HL-60 (cell line): ENCODE data around the gene DGCR6.
"Not testable (repeated sequence)": the region's sequence is repeated elsewhere in the genome, so short reads cannot be mapped to it uniquely, and the experiment has no call there.

Experiments
- DNase-seq, 2 experiments: peaks; one replicate each; pipeline ENCODE4 v3.0.0-alpha.2; 2010 to 2020; ENCODE audit warnings: low read depth in 1 of 2, low spot score in 1 of 2
- H3K27ac ChIP-seq: fragments of 250-450 bp; sonication (Bioruptor Pico); replicated peaks from 2 replicates; pipeline ENCODE4 v1.5.1; 2020; ENCODE audit warnings: mild to moderate bottlenecking, moderate library complexity
- H3K27me3 ChIP-seq: fragments of 250-450 bp; sonication (Bioruptor Pico); 2 replicates; pipeline ENCODE4 v1.5.1; 2021; ENCODE audit warnings: mild to moderate bottlenecking, moderate library complexity; ENCODE audit not compliant: insufficient read depth, poor library complexity, severe bottlenecking
- H3K4me3 ChIP-seq: replicated peaks from 2 replicates; pipeline ENCODE4 v1.5.1; 2011; ENCODE audit warnings: mild to moderate bottlenecking, control low read depth, low read length; ENCODE audit not compliant: insufficient read depth
- GABPA ChIP-seq: IDR thresholded peaks from 2 replicates; pipeline ENCODE4 v1.6.1; 2012; ENCODE audit warnings: low read depth
- POLR2AphosphoS5 ChIP-seq: IDR thresholded peaks from 2 replicates; pipeline ENCODE4 v1.6.1; 2012; ENCODE audit warnings: low read depth
- SPI1 ChIP-seq: IDR thresholded peaks from 2 replicates; pipeline ENCODE4 v1.6.1; 2012; ENCODE audit warnings: low read depth, mild to moderate bottlenecking, borderline replicate concordance
- TF ChIP-seq, protein P1 (sequence below): IDR thresholded peaks from one replicate; pipeline ENCODE4 v1.5.1; 2011; ENCODE audit warnings: low read length, control low read depth, inconsistent platforms; ENCODE audit not compliant: insufficient read depth
- TF ChIP-seq, protein P2 (sequence below): IDR thresholded peaks from 2 replicates; pipeline ENCODE4 v1.6.1; 2012; ENCODE audit warnings: low read depth; ENCODE audit not compliant: insufficient replicate concordance

DGCR6 gene

DNA sequence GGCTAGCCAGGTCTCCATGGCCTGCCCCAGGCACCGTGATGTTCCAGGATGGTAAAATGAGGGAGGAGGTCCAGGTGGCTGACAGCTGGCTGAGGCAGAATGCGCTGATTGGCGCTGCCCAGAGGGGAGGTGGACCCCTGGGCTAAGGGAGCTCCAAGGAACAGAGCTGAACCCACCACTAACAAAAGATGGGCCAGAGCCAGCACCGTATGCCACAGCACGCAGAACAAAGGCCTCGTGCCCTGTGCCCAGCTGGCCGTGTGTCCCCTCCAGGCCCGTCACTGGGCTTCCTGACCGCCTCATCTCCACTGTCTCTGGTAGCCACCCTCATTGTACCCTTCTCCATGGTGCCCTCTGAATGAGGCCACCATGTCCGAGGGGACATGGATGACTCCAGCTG lies 49.6 kb downstream of the DGCR6 start:
- TF ChIP-seq, protein P1, sequence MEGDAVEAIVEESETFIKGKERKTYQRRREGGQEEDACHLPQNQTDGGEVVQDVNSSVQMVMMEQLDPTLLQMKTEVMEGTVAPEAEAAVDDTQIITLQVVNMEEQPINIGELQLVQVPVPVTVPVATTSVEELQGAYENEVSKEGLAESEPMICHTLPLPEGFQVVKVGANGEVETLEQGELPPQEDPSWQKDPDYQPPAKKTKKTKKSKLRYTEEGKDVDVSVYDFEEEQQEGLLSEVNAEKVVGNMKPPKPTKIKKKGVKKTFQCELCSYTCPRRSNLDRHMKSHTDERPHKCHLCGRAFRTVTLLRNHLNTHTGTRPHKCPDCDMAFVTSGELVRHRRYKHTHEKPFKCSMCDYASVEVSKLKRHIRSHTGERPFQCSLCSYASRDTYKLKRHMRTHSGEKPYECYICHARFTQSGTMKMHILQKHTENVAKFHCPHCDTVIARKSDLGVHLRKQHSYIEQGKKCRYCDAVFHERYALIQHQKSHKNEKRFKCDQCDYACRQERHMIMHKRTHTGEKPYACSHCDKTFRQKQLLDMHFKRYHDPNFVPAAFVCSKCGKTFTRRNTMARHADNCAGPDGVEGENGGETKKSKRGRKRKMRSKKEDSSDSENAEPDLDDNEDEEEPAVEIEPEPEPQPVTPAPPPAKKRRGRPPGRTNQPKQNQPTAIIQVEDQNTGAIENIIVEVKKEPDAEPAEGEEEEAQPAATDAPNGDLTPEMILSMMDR: no peak
- TF ChIP-seq, protein P2, sequence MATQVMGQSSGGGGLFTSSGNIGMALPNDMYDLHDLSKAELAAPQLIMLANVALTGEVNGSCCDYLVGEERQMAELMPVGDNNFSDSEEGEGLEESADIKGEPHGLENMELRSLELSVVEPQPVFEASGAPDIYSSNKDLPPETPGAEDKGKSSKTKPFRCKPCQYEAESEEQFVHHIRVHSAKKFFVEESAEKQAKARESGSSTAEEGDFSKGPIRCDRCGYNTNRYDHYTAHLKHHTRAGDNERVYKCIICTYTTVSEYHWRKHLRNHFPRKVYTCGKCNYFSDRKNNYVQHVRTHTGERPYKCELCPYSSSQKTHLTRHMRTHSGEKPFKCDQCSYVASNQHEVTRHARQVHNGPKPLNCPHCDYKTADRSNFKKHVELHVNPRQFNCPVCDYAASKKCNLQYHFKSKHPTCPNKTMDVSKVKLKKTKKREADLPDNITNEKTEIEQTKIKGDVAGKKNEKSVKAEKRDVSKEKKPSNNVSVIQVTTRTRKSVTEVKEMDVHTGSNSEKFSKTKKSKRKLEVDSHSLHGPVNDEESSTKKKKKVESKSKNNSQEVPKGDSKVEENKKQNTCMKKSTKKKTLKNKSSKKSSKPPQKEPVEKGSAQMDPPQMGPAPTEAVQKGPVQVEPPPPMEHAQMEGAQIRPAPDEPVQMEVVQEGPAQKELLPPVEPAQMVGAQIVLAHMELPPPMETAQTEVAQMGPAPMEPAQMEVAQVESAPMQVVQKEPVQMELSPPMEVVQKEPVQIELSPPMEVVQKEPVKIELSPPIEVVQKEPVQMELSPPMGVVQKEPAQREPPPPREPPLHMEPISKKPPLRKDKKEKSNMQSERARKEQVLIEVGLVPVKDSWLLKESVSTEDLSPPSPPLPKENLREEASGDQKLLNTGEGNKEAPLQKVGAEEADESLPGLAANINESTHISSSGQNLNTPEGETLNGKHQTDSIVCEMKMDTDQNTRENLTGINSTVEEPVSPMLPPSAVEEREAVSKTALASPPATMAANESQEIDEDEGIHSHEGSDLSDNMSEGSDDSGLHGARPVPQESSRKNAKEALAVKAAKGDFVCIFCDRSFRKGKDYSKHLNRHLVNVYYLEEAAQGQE: no peak
- no peak for TF ChIP-seq POLR2AphosphoS5
- TF ChIP-seq SPI1: no peak
- no peak for TF ChIP-seq GABPA
- no peak for DNase-seq
- Histone ChIP-seq H3K27ac (no peak overlapping the region), H3K4me3 (no peak overlapping the region), H3K27me3 (peaks cover 7% of the 10 kb centered on the region)

DNA sequence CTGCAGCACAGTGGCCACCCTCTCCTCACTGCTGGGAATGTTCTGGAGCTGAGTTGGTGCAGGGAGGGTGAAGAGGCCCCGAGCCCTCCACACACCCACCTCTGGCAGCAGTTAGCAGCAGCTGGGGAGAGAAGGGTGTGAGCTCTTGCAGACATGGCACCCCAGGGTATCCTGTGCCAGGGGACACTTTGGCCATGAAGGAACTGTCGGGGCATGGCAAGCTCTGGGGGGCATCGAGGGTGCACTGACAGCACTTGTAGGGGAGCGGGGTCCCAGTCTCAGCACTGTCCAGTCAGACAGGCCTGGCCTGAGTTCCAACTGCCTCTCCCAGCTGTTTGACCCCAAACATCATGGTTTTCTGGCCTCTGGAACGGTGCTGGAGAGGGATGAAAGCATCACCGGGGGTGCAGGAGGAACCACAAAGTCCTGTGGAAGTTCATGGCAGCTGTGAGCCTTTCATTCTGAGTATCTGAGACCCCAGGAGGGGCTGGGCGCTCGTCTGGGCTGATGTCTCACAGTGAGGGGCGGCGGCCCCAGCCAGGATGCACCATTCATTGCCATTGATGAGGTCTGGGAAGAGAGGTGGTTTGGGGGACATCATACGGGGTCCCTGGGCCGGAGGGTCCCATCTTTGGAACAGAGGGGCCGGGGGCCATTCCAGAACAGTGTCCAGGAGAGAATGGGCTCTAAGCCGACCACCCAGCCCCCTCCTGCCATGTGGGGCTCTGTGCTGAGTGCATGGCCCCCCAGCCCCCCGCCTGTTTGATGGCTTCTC lies 50.2 kb downstream of the DGCR6 start:
- H3K27me3 ChIP-seq, DNase-seq, H3K4me3 ChIP-seq, H3K27ac ChIP-seq: not testable (repeated sequence)

DNA sequence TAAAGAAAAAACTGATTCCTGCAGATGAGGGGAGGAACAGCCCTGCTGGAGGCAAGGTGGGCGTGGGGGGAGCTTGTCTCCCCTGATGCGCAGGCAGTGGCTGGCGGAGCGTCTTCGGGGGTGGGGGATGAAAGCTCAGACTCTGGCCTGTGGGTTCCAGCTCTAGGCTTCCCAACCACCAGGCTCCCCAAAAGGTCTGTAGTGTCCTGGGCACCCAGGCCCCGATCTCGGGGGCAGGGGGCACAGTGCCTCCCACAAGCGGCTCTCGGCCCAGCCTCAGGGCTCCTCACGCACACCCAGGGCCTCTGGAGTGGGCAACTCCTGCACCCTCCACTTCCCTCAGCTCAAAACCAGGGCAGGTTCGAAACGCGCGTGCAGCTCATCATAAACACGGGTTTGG lies 50.8 kb downstream of the DGCR6 start:
- not testable (repeated sequence) for DNase-seq, H3K4me3 ChIP-seq, H3K27me3 ChIP-seq, H3K27ac ChIP-seq

DNA sequence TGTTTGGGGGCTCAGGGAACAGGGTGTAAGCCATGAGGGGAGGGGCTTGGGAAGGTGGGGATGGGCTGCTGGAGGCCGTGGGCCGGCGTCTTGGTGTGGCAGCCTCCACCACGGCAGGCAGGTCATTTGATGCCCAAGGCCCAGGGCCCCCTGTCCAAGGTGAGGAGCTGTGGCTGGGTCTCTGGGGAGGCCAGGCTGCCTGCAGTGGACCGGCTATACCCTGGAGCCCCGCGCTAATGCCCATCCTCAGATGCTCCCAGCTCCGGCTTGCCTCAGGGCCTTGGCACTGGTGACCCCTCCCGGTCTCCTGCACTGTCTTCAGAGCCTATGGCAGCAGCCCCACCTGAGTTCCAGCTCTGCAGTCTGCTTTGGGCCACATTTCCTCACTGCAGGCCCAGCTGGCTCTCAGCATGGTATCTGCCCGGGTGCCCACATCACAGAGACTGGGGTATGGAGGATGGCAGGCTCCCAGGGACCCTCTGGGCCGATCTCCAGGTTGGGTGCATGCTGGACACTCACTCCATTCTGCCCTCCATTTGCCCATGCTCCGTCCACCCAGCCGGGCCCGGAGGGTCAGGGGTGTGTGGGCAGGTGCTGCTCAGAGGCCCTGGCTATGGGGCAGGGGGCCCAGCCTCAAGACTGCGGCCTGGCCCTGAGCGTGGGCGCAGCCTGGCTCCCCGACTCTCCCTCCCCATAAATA lies 51.7 kb downstream of the DGCR6 start:
- H3K27ac ChIP-seq, DNase-seq, H3K4me3 ChIP-seq, H3K27me3 ChIP-seq: not testable (repeated sequence)

DNA sequence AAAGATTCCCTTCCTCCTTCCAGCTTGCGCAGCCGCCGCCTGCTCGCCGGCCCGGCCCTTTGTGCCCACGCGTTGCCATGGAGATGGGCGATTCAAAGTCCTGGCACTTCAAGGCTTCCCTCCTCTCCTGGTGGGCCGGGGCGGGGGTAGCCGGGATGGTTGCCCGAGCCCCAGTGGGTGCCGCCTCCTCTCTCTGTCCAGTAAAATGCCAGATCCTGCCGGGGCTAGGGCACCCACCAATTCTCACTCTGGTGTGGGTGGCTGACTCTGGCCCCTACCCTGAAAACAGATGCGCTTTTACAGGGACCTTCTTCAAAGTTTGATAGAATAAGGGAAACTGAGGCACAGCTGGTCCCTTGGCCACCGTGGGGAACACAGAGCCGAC lies 52.2 kb downstream of the DGCR6 start:
- H3K27me3 ChIP-seq, DNase-seq, H3K4me3 ChIP-seq, H3K27ac ChIP-seq: not testable (repeated sequence)

DNA sequence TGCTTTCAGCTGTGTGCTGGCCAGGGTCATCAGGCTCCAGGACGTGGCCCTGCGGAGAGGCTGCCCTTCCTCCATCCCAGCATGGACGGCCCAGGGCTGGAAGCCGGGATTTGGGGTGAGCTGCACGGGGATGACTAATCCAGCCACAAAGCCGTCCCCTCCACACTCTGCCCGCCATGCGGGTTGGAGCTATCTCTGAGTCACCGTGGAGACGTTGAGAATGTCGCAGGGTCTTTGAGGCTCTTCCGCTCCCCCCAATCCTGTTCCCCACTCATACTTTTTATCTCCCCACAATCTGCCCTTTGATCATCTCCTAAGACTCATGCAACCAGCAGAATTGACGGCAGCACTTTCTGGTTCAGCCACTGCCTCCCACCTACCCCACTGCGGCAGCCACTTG lies 52.6 kb downstream of the DGCR6 start:
- DNase-seq, H3K27ac ChIP-seq, H3K4me3 ChIP-seq, H3K27me3 ChIP-seq: not testable (repeated sequence)

DNA sequence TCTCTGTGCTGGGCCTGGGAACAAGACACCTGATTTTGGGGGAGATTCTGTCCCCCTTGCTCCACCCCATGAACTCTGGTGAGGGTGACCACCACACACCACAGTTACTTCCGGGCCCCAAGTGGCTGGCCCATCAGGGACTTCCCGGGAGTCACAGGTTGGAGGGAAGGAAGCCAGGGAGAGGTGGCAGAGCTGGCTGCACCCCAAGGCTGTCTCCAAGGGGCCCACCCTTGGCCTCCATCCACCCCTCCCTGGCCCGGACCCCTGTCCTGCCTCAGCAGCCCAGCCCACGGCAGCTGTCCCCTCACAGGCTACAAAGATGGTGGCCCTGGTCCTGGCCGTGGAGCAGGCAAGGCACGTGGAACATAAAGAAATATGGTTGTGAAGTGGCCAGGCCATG lies 53.1 kb downstream of the DGCR6 start:
- not testable (repeated sequence) for H3K27ac ChIP-seq, DNase-seq, H3K4me3 ChIP-seq, H3K27me3 ChIP-seq

DNA sequence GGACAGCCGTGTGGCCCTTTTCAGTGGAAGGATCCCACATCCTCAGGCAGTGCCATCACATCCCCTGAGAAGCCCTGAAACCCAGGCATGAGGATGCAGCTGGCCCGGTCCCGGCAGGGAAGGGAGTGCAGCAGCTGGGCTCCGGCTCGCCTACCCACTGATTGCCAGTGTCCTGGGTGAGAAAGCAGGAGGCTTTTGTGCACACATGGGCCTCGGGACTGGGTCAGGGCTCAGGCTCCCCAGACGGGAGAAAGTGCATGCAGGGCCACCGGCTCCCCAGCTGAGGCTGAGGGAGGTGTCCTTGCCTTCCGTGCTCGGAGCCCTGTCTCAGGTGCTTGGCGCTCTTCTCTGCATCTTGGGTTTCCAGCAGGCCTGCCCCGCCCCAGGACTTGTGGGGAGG lies 53.6 kb downstream of the DGCR6 start:
- H3K4me3 ChIP-seq, H3K27ac ChIP-seq, H3K27me3 ChIP-seq, DNase-seq: not testable (repeated sequence)

DNA sequence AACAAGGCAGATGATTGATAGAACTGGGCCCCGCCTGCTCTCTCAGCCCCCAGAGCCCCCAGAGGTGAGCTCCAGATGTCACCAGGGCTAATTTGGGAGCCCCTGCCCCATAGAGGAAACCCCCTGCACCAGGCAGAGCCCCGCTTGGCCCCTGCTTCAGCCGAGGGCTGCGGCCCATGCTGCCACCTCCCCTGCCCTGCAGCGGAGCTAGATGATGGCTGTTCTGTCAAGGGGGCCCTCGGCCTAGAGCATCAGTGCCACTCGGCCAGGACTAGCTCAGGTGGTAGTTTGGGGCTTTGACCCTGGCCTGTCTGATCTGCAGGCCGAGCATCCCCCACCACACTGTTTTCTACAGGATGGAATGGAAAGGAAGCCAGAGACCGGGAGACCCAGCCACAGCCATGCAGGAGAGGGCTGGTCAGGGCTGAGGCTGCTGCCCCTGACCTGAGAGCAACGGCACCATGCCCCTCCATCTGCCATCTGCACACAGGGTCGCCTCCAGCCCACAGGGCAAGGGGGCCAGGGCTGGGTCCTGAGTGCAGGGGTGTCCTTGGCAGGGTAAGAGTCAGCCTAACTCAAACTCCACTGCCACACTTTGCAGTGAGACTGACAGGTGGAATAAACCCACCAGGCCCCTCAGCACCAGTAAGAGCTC lies 54.2 kb downstream of the DGCR6 start:
- not testable (repeated sequence) for H3K27me3 ChIP-seq, H3K27ac ChIP-seq, H3K4me3 ChIP-seq, DNase-seq

DNA sequence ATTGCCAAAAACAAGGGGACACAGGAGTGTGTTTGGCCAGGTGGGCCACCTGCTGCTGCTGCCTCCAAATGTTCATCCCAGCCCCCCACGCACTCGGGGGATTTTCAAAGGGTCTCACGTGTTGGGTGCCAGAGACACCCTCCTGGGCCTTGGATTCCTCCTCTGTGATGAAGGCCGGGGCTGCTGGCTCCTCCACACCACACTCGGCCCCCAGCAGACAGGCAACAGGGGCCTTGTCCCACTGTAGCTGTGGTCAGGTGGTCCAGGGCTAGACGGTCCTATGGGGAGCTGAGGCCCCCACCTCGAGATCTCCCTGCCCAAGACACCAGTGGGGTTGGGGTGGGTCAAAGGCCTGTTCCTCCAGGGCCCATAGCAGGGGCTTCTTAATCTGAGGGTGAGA lies 55.1 kb downstream of the DGCR6 start:
- not testable (repeated sequence) for DNase-seq, H3K27ac ChIP-seq, H3K27me3 ChIP-seq, H3K4me3 ChIP-seq
